HG02642 (cell line): ENCODE measurements around the gene TMSB4X.
A peak's percentile ranks its signal among the peaks of the same experiment; 100 is the strongest.

Experiments used
- ATAC-seq: cut with Tn5 transposase; IDR thresholded peaks from one replicate; pipeline ENCODE4 v1.9.1; 2021; ENCODE audit warnings: mild to moderate bottlenecking; ENCODE audit not compliant: unreplicated experiment, poor library complexity

The TMSB4X gene

DNA sequence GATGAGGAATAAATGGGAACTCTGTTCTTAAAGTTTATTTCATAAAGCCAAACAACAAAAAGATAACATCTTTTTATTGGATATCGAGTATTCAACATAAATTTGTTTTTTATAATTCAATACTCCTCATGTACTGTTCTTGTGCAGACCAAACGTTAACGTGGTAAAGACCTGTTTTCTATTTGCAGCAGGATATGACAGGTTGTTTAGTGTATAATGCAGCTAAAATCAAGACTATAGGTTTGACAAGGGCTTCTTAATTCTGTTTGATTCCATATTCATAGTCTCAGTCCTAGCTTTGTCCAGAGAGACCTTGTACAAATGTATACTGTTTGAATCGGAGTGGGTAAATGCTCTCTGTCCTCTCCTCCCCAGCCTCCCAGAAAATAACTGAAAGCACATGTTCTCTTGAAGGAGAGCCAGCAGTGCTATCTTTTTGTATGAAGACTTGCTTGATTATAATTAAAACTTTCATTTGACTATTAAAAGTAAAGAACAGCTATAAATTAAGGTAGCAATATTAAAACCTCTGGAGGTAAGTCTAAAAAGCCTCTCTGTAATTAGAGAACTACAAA is 17.7 kb downstream of the TMSB4X start:
- ATAC-seq, result no peak

DNA sequence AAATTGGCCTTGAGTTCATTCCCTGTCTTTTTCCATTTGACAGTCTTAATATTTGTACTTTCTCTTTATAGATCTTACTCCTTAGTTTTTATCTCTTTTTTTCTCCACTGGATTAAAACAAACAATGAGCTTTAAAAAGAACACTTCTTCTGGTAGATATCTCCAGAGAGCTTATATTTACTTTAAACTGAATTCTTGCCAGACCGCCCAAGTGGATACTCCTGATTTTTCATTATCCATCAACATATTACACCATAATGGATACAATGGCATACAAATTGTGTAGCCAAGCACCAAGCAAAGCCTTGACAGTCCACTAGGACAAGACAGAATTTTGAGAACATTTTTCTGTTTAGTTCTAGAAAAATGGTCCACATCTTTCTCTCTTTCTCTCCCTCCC is 18.9 kb downstream of the TMSB4X start:
- ATAC-seq, result no peak

DNA sequence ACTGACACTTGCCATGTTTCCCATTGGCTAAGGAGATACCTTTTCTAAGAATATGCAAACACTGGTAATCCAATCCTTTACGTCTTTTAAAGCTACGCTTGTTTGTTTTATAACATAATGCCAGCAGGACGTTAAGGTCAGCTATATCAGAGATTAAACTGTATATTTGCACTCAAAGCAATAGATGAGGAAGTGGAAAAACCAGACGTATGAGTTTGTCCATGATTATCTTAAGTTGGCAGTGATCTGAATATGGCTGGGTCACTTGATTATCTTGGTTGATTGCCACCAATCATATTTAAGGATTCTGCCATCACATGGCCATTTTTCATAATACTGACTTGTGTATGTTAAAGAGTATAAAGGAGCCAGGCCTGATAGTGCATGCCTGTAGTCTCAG is 19.4 kb downstream of the TMSB4X start:
- ATAC-seq, result no peak

DNA sequence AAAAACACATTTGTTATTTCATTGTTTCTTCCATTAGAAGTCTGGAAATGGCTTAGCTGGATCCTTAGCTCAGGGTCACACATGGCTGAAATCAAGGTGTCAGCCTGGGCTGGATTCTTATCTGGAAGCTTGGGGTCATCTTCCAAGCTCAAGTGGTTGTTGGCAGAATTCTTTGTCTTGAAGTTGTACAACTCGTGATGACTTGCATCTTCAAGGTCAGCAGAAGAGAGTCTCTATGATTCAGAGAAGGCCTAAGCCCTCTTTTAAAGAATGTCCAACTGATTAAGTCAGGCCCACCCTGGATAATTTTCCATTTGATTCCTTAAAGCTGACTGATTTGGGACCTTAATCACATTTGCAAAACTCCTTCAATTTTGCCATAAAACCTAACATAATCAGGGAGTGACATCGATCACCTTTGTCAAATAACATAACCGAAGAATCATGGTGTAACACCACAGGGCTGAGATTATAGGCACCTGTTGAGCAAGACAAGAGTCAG is 22.1 kb downstream of the TMSB4X start:
- no peak for ATAC-seq

DNA sequence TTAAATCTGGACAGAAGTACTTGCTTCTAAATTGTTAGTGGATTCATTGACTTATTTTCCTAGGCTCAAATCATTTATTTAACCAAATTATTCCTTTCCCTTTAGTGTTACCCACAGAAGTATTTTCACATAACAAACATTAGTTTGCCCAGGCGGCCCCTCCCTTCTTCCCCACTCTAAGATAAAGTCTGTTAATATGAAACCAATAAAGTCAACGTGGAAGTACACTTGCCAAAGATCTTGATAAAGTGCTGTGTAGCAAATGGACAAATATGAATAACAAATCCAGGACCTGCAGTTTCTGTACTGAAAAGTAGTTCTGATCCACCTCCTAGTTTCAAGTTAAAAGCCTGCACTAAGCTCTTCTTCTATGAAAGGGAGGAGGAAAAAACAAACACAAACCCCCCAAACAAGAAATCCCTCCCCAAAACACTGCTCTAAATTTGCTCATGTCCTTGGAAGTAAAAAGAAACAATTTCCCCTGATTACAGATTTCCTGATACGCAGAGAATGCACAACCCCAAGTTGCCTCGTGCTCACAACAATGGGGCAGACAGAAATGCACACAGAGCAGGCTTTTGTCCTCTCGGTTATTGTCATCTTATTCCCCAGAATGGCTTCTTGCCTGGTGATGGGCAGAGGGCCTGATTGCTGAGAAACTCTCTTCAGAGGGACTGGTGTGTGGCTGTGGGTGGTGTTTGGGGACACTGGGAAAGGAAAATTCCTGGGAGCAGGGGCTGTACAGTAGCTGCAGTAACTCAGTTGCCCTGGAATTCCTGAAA is 23.2 kb downstream of the TMSB4X start:
- ATAC-seq, result no peak

DNA sequence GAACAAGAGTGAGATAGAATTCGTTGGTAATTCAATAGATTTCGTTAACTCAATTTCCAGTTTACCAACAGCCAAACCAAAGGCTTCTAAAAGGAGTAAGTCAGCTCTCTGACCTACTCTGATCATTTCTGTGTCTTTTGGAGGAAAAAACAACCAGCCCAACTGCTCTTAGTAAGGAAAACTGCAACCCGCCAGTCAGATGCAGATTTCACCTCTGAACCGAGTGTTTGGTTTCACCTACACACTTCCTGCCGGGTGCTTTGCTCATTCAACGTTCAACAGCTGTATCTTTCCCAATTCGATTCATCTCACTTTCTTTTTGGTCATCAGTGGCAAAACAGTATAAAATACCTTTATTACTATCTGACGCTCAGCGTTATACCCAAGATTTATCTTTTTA is 24.5 kb downstream of the TMSB4X start:
- ATAC-seq, result peak; percentile 57

DNA sequence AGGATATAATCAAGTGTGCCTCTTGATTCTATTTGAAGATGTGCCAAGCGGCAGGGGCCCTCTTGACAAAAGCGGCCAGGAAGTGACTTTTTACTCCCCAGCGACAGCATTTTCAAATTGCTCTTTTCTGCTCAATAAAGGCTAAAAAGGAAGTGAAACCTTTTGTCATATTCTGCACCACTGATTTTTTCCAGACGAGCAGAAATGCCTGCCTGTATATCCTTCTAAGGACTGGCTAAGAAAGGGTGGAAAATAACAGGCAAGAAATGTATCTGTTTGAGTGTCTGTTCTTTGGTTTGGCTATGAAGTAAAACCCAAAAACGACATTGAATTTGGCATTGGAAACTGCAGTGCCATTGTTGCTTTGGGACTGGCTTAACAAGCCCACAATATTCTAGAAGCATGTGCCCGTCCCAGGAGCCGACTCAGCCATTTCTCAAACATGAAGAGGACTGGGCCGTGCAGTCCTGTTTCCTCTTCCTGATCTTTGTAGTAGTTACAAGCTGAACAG is 25.4 kb downstream of the TMSB4X start:
- peak; percentile 47 for ATAC-seq

DNA sequence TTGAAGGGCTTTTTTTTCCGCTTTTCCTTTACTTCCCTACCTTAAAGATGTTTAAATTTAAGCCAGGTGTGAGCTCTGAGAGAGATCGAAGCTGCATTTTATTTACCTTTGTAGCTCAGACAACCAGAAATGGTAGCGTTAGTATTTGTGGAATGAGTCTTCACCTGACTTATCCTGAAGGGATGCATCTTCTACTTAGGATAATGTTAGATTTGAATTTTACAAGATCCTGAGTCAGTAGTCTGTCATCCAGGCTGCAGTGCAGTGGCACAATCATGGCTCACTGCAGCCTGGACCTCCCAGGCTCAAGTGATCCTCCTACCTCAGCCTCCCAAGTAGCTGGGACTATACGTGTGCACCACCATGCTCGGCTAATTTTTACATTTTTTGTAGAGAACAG is 26.2 kb downstream of the TMSB4X start:
- ATAC-seq, result no peak

DNA sequence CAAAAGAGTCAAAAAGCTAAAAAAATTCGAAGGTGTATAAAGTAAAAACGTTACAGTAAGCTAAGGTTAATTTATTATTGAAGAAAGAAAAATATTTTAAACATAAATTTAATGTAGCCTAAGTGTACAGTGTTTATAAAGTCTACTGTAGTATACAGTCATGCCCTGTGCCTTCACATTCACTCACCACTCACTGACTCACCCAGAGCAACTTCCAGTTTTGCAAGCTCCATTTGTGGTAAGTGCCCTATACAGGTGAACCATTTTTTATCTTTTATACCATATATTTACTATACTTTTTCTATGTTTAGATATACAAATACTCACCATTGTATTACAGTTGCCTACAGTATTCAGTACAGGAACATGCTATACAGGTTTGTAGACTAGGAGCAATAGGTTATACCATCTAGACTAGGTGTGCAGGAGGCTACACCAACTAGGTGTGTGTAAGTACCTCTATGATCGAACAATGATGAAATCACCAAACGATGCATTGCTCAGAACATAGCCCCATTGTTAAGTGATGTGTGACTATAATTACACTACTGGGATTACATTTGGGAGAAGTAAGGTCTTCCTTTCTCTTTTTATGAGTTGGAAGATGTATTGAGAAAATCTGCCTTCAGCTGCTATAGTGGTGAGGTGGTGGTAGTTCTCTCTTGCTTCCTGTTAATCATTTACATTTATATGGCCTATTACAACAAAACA is 27.2 kb downstream of the TMSB4X start:
- no peak for ATAC-seq

DNA sequence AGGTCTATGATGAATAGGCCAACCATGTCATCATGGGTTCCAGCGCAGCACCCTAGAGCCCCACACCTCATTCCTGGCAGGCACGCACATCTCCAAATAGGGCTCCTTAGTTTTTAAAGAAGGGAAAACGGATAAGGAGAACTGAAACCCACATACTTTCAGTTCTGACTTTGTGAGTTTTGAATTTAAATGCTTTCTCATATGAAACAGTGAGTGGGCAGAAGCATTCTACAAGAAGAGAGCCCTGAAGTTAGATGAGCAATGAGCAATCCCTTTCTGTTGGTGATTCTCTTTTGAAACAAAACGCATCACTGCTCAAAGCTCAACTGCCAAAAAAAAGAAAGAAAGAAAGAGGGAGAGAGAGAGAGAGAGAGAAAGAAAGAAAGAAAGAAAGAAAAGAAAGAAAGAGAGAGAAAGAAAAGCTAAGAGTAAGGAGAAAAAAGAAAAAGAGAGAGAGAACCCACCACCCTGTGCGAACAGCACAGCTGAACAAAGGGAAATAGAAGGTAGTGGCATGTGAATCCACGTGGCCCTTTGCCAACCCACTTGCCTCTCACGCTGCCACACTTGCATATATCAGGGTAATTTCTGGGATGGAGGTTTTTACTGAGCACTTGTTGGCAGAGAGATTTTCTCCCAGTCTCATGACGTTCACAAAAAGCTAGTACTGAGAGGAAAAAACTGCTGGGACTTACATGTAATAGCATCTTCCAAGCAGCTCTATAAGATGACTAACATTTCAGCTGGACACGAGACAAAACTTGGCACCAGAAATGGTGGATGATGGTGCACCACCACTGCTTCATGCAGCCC is 31.0 kb downstream of the TMSB4X start:
- ATAC-seq, result peak; percentile 47

DNA sequence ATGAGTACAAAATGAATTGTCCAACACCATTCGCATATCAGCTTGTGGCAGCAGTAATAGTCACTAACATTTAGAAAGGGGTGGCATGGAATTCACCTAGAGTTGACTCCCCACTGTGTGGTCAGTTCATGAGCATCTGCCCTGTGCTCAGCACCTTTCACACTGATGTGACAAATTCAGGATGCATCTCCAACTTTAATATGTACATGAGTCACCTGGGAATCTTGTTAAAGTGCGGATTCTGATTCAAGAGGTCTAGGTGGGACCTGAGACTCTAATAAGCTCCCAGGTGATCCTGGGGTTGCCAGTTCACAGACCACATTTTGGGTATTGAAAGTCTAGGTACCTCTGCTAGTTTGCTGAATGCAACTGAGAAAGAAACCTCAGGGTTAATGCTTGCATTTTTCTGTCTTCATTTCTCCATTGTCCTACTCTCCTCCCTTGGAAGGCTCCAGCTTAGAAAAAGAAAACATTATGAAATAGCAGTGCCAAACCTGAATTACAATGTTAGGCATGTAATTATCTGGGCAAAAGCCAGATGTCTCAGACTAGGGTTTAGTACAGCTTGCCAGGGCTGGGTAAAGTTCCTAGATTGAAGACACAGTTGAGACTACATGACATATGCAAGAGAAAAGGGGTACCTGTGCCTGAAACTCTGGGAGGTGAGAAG is 32.7 kb downstream of the TMSB4X start:
- no peak for ATAC-seq

DNA sequence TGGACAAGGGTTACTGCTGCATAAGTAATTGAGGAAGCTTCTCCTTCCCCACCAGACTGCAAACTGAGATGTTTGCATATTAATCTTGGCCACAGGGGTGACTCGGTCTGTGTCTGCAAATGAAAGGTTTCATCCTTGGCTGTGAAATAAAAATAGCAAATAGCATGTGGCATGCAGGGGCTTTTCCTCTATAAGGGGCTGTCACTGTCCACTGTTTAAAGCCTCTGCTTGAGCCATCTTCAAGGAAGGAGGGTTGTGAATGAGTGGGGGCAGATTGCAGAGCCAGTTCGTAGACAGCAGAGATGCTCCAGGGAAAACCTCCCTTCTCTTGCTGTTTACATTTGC is 33.3 kb downstream of the TMSB4X start:
- ATAC-seq, result no peak

DNA sequence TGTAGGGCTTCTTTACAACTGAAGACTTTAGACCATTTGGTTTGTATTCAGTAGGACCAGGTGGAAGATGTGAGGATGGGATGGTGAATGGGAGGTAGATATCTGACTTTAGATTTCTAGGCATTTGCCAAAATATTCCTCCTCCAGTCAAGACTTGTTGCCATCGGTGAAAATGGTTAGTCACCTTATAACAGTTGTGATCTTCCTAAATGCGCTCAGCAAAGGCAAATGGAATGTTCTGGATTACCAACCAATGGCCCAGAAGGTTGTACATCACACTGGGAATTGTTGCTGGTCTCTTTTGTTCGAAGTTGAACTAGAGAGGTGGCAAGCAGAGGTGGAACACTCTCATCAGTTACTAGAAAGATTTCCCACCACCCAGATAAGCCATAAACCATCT is 33.9 kb downstream of the TMSB4X start:
- ATAC-seq, result no peak

DNA sequence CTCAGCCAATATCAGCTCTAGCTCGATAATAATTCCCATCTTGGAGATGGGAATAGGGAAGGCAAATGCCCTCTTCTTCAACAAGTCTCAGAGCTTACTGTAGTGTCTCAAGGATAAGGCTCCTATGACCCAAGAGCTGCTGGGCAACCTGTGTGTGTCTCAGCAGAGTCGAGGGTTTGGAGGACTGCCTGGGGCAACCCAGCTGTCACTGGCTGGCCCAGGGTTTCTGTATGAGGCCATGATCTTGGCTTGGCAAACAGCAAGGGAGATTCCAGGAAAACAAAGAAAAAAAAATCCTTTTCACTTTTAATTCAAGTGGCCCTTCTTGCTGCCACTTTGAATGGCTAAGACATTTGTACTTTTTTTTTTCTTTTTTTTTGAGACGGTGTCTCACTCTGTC is 34.4 kb downstream of the TMSB4X start:
- ATAC-seq, result no peak

DNA sequence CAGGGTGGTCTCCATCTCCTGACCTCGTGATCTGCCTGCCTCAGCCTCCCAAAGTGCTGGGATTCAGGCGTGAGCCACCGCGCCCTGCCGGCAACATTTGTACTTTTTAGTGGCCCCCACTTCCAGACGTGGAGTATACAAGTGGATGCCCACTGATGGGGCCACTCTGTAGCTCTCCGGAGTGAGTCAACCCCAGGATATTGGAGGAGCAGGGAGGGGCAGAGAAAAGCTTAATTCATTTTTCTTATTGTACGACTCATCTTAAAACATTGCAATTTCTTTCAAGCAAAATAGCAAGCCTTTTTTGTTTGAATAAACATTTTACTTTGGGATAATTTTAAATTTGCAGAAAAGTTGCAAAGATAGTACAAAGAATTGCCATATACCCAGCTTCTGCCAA is 34.9 kb downstream of the TMSB4X start:
- ATAC-seq, result no peak

DNA sequence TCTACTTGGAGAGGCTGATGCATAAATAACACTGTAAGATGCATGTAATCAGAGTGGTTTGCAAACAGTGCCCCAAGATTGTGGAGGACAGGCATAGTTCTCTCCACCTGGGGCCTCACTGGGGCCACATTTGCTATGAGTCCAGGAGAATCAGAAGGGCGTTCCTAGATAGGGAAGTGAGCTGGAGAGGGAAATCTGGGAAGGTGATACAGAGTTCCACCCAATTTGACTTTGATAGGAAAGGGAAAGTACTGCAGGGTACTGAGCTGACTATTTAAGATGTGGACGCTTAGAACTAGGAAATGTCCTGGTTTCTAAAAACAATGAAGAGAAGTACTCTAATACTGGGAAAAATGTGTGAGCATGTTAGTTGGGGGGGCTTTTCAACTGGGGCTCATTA is 35.6 kb downstream of the TMSB4X start:
- ATAC-seq, result no peak

DNA sequence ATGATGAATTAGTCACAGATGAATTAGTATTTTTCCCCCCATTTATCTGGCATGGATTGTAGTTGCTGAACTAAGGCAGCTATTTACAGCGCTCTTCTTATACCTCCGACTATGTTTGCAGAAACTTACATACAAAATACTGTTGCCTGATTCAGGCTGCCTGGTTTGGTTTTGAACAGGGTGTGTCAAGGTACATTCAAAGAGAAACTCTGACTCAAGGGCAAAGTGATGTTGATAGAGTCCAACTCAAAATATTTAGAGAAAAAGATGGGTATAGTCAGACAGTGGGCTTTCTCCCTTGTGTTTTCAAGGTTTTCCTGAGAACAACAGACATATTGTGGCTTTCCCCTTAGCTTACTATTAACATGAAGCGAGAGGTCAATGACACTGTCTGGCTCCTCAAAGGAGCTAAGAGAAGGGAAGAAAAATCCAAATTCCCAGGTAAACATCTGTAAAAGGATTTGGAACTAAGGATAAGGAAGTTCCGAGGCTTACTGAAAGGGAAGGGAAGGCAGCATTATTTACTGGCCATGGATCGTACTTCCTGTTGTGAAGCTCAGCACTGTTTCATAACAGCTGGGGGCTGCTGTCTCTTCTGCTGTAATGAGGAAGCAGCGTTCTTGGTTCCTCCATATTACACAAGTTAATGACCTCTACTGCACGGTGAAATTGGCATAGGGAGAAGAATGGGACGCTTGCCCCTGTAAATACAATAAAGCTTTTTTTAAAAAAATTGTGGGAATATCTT is 38.6 kb downstream of the TMSB4X start:
- peak; percentile 78 for ATAC-seq

DNA sequence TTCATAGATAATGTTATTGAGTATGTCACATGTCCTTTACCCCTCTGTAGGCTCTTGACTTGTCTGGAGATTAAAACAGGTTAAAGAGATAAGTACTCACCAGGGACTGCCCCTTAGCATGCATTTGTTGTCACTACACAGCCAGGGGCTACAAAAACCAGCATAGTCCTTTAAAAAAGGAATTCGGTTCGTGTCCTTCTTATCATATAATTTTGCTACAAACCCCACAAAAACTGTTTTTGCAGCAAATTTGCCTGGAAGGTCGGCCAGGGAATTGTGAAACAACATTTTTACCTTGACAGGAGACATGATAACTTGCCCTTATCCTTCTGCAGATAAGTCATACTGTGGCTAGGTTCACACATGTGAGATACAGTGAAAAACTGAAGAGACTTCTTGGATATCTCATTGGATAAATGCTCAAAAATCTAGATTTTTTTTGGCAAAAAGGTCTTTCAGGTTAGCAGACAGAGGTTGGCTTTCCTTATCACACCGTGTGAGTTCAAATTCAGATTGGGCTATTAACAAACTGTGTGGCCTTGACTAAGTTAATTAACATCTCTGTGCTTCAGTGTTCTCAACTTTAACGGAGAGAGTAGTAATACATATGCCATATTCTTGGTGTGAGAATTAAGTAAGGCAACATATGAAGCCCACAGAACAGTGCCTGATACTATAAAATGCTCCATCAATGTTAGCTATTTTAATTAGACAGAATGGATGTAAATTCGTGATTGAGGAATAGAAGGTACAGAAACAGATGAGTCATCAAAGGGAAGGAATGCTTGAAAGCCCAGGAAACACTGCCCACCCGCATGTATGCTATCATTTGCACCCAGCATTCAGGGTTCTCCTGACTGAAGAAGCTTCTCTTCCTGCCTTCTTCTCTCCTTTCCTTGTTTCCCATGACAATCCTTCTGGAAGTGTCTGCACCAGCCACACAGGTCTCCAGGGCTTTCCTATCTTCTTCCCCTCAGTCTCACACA is 39.5 kb downstream of the TMSB4X start:
- ATAC-seq, result peak; percentile 21
